HEK293 (cell line): ENCODE data around the gene MRC2.

Experiments
- KLF8 ChIP-seq: fragments of 450-650 bp; formaldehyde crosslinking; IDR thresholded peaks from 2 replicates; pipeline ENCODE4 v1.5.1; 2016; ENCODE audit warnings: missing biosample characterization, missing genetic modification characterization
- SETDB1 ChIP-seq: IDR thresholded peaks from one replicate; pipeline ENCODE4 v1.6.1; 2017; ENCODE audit warnings: mild to moderate bottlenecking, low read length, moderate library complexity, mixed read lengths; ENCODE audit not compliant: insufficient read length
- ZNF146 ChIP-seq: fragments of 450-650 bp; formaldehyde crosslinking; IDR thresholded peaks from 2 replicates; pipeline ENCODE4 v1.5.1; 2016; ENCODE audit warnings: missing biosample characterization, missing genetic modification characterization
- ZNF473 ChIP-seq: fragments of 450-650 bp; formaldehyde crosslinking; IDR thresholded peaks from 2 replicates; pipeline ENCODE4 v1.5.1; 2017; ENCODE audit warnings: missing biosample characterization, missing genetic modification characterization
- ZSCAN23 ChIP-seq: fragments of 450-650 bp; formaldehyde crosslinking; IDR thresholded peaks from 2 replicates; pipeline ENCODE4 v1.5.1; 2016; ENCODE audit warnings: missing biosample characterization, missing genetic modification characterization
- TF ChIP-seq, protein P1 (sequence below): fragments of 450-650 bp; formaldehyde crosslinking; IDR thresholded peaks from 2 replicates; pipeline ENCODE4 v1.5.1; 2016; ENCODE audit warnings: missing biosample characterization, missing genetic modification characterization
- TF ChIP-seq, protein P2 (sequence below): fragments of 450-650 bp; formaldehyde crosslinking; IDR thresholded peaks from 2 replicates; pipeline ENCODE4 v1.5.1; 2016; ENCODE audit warnings: missing biosample characterization, missing genetic modification characterization

DNA sequence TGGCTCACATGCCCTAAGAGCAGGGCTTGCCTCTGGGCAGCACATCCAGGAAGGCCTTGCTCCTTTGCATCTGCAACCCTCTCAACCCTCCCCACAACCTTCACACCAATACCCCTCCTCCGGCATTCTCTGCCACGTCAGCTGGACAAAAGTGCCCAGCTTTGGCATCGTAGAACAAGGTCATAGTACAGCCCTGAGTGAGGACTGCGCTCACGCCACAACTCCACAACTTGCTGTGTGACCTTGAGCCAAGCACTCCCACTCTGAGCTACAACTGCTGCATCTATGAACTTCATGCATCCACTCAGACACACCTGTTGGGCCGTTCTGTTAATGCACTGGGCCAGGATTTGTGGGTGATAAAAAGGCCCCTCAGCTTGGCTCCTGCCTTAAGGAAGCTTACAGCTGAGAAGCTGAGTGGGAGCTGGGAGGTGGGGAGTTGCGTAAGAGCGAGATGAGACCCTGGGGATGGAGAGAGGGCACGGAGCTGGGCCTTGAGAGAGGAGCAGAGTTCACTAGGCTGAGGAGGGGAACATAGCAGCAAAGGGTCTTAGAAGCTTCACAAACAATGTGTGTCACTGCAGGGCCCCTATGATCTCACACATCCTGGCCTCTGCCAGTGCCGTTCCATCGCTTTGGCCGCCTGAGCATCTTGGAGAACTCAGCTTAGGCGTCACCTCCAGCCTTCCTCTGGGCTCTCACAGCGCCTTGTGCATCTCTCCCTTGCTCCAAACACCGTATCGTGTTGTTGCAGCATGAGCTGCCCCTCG is 8.6 kb upstream of the MRC2 start:
- TF ChIP-seq KLF8 (no peak), ZSCAN23 (tag by site-specific recombination) (no peak), SETDB1 (no peak), ZNF473 (tag by site-specific recombination) (no peak), ZNF146 (tag by site-specific recombination) (no peak)
- TF ChIP-seq, protein P1, sequence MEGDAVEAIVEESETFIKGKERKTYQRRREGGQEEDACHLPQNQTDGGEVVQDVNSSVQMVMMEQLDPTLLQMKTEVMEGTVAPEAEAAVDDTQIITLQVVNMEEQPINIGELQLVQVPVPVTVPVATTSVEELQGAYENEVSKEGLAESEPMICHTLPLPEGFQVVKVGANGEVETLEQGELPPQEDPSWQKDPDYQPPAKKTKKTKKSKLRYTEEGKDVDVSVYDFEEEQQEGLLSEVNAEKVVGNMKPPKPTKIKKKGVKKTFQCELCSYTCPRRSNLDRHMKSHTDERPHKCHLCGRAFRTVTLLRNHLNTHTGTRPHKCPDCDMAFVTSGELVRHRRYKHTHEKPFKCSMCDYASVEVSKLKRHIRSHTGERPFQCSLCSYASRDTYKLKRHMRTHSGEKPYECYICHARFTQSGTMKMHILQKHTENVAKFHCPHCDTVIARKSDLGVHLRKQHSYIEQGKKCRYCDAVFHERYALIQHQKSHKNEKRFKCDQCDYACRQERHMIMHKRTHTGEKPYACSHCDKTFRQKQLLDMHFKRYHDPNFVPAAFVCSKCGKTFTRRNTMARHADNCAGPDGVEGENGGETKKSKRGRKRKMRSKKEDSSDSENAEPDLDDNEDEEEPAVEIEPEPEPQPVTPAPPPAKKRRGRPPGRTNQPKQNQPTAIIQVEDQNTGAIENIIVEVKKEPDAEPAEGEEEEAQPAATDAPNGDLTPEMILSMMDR (tag by site-specific recombination): no peak
- TF ChIP-seq, protein P2, sequence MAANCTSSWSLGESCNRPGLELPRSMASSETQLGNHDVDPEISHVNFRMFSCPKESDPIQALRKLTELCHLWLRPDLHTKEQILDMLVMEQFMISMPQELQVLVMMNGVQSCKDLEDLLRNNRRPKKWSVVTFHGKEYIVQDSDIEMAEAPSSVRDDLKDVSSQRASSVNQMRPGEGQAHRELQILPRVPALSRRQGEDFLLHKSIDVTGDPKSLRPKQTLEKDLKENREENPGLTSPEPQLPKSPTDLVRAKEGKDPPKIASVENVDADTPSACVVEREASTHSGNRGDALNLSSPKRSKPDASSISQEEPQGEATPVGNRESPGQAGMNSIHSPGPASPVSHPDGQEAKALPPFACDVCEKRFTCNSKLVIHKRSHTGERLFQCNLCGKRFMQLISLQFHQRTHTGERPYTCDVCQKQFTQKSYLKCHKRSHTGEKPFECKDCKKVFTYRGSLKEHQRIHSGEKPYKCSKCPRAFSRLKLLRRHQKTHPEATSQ: no peak
